DMS53 (cell line): ENCODE results near the gene FXN.
A peak's percentile ranks its signal among the peaks of the same experiment; 100 is the strongest.

ENCODE experiments used
- DNase-seq: peaks from one replicate; lab custom pipeline; 2025; lab: John Stamatoyannopoulos, UW

FXN gene

GRCh38 chr9:69141851-69142250, 106.3 kb downstream of the FXN start:
- DNase-seq = no peak

- no peak for DNase-seq
Observed at GRCh38 chr9:69143291-69143690, 107.7 kb downstream of the FXN start.

GRCh38 chr9:69145144-69145715, 109.7 kb downstream of the FXN start:
- no peak for DNase-seq

- DNase-seq = no peak
Observed at GRCh38 chr9:69147041-69147834, 111.7 kb downstream of the FXN start.

GRCh38 chr9:69149321-69149807, 113.8 kb downstream of the FXN start:
- DNase-seq = peak; percentile 78
